Esophagus muscularis mucosa (tissue), 3 donors: ENCODE results near the gene DNASE1L2.

Source experiments
- POLR2A ChIP-seq: fragments of 450-650 bp; IDR thresholded peaks from one replicate; pipeline ENCODE4 v1.6.1; 2017; ENCODE audit warnings: antibody characterized with exemption, moderate library complexity, mild to moderate bottlenecking, low read depth
- POLR2AphosphoS5 ChIP-seq, 2 donors: sonication (generic); formaldehyde crosslinking; IDR thresholded peaks; one replicate each; pipeline ENCODE4 v1.6.1; 2017; ENCODE audit warnings: antibody characterized with exemption in 2 of 2
- TF ChIP-seq, protein P1 (sequence below), 3 experiments: fragments of 200-600 bp in 2 of 3; fragments of 450-650 bp in 1 of 3; sonication (generic) in 2 of 3; IDR thresholded peaks; one replicate each; pipeline ENCODE4 v1.5.1; 2017 to 2019; ENCODE audit warnings: antibody characterized with exemption in 3 of 3, mild to moderate bottlenecking in 2 of 3, moderate library complexity in 1 of 3

DNA sequence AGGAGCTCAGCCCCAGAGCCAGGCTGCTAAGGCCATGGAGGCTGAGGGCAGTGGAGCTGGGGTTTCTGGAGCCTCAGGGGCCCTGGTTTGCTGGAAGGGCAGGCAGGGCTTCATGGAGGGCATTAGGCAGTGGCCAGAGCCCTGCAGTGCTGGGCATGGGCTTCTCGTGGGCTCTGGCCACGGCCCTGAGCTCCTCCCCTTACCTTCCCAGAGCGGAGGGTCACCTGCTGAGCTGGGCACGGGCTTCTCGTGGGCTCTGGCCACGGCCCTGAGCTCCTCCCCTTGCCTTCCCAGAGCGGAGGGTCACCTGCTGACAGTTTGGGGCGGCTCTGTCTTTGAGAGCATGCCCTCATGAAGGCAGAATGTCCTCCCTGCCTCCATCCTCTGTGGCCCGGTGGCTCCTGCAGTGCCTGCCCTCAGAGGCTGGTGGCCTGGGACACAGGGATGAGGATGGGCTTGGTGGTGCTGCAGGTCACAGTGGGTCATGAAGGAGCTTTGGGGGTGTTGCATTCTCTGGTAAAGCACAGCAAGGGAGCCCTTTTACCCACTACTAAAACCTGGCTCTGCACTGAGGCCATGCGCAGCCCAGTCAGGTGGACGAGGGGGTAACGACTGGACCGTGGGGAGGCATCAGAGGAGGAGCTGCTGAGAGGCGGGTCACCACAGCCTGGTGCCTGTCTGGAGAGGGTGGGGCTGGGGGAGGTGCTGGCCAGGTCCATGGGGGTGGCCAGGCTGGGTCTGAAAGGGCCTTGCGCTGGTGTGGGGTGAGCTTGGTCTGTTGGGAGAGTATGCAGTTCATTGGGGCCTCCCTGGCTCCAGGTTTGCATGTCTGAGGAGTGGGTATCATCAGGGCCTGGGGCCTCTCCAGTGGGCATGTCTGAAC, 34.6 kb downstream of the DNASE1L2 start:
- TF ChIP-seq, protein P1, sequence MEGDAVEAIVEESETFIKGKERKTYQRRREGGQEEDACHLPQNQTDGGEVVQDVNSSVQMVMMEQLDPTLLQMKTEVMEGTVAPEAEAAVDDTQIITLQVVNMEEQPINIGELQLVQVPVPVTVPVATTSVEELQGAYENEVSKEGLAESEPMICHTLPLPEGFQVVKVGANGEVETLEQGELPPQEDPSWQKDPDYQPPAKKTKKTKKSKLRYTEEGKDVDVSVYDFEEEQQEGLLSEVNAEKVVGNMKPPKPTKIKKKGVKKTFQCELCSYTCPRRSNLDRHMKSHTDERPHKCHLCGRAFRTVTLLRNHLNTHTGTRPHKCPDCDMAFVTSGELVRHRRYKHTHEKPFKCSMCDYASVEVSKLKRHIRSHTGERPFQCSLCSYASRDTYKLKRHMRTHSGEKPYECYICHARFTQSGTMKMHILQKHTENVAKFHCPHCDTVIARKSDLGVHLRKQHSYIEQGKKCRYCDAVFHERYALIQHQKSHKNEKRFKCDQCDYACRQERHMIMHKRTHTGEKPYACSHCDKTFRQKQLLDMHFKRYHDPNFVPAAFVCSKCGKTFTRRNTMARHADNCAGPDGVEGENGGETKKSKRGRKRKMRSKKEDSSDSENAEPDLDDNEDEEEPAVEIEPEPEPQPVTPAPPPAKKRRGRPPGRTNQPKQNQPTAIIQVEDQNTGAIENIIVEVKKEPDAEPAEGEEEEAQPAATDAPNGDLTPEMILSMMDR (IDR thresholded peaks at IDR 0.05), result no peak
- TF ChIP-seq POLR2AphosphoS5 (IDR thresholded peaks at IDR 0.05) (no peak), POLR2A (no peak)
